H9 (cell line): ENCODE data around the gene ZNF385B. TPM values are rescaled to one million over a fixed set of nuclear protein-coding genes. Genes with fewer than 3 reads are reported as not detected.

Experiments
- DNase-seq: peaks from one replicate; pipeline ENCODE4 v3.0.0-alpha.2; 2017
- H2AFZ ChIP-seq: one replicate; pipeline ENCODE4 v1.6.1; 2013; ENCODE audit warnings: mild to moderate bottlenecking, low read length, control low read depth, moderate library complexity
- H2AK5ac ChIP-seq: 2 replicates; pipeline ENCODE4 v1.6.1; 2013; ENCODE audit warnings: low read length, control low read depth, mixed read lengths; ENCODE audit not compliant: insufficient read length
- H2BK120ac ChIP-seq: one replicate; pipeline ENCODE4 v1.6.1; 2013; ENCODE audit warnings: low read depth, mild to moderate bottlenecking, low read length, control low read depth, inconsistent platforms; ENCODE audit not compliant: poor library complexity, severe bottlenecking
- H2BK12ac ChIP-seq: 2 replicates; pipeline ENCODE4 v1.6.1; 2013; ENCODE audit warnings: low read length, control low read depth, mixed read lengths, low read depth; ENCODE audit not compliant: insufficient read length
- H2BK15ac ChIP-seq: 2 replicates; pipeline ENCODE4 v1.6.1; 2013; ENCODE audit warnings: low read depth, low read length, control low read depth
- H2BK20ac ChIP-seq: one replicate; pipeline ENCODE4 v1.6.1; 2013; ENCODE audit warnings: low read depth, mild to moderate bottlenecking, low read length, control low read depth, inconsistent platforms; ENCODE audit not compliant: poor library complexity, severe bottlenecking
- H2BK5ac ChIP-seq: 2 replicates; pipeline ENCODE4 v1.6.1; 2013; ENCODE audit warnings: low read length, control low read depth, mixed read lengths; ENCODE audit not compliant: insufficient read length
- H3K14ac ChIP-seq: 2 replicates; pipeline ENCODE4 v1.6.1; 2013; ENCODE audit warnings: low read length, control low read depth; ENCODE audit not compliant: insufficient read depth
- H3K18ac ChIP-seq: 2 replicates; pipeline ENCODE4 v1.6.1; 2013; ENCODE audit warnings: low read depth, mild to moderate bottlenecking, mixed read lengths, low read length, control low read depth; ENCODE audit not compliant: insufficient read length
- H3K23ac ChIP-seq: 2 replicates; pipeline ENCODE4 v1.6.1; 2013; ENCODE audit warnings: low read length, control low read depth, mixed read lengths, low read depth; ENCODE audit not compliant: insufficient read length
- H3K23me2 ChIP-seq: 2 replicates; pipeline ENCODE4 v1.6.1; 2013; ENCODE audit warnings: low read depth, mild to moderate bottlenecking, mixed read lengths, low read length, control low read depth; ENCODE audit not compliant: insufficient read length, poor library complexity, severe bottlenecking
- H3K27ac ChIP-seq: 2 replicates; pipeline ENCODE4 v1.5.1; 2013; ENCODE audit warnings: low read length, control low read depth, mixed read lengths, low read depth; ENCODE audit not compliant: insufficient read length
- H3K27me3 ChIP-seq: 2 replicates; pipeline ENCODE4 v1.6.1; 2013; ENCODE audit warnings: low read length, control low read depth, inconsistent platforms; ENCODE audit not compliant: insufficient read depth
- H3K4ac ChIP-seq: 2 replicates; pipeline ENCODE4 v1.6.1; 2013; ENCODE audit warnings: low read depth, mild to moderate bottlenecking, control low read depth, inconsistent platforms, low read length, moderate library complexity
- H3K4me1 ChIP-seq: 2 replicates; pipeline ENCODE4 v1.6.1; 2013; ENCODE audit warnings: low read length, control low read depth, inconsistent platforms; ENCODE audit not compliant: insufficient read depth
- H3K4me2 ChIP-seq: 2 replicates; pipeline ENCODE4 v1.6.1; 2013; ENCODE audit warnings: low read length, control low read depth, mixed read lengths; ENCODE audit not compliant: insufficient read length, insufficient read depth
- H3K56ac ChIP-seq: 2 replicates; pipeline ENCODE4 v1.6.1; 2013; ENCODE audit warnings: low read depth, mild to moderate bottlenecking, mixed read lengths, low read length, control low read depth; ENCODE audit not compliant: insufficient read length
- H3K79me1 ChIP-seq: 2 replicates; pipeline ENCODE4 v1.6.1; 2013; ENCODE audit warnings: low read depth, mild to moderate bottlenecking, moderate library complexity, low read length, control low read depth, inconsistent platforms; ENCODE audit not compliant: insufficient read depth, poor library complexity, severe bottlenecking
- H3K79me2 ChIP-seq: 2 replicates; pipeline ENCODE4 v1.6.1; 2013; ENCODE audit warnings: low read length, control low read depth, inconsistent platforms; ENCODE audit not compliant: insufficient read depth
- H3K9ac ChIP-seq: 2 replicates; pipeline ENCODE4 v1.6.1; 2013; ENCODE audit warnings: low read length, control low read depth, mixed read lengths; ENCODE audit not compliant: insufficient read length; ENCODE audit errors: extremely low read depth
- H3K9me3 ChIP-seq: one replicate; pipeline ENCODE4 v1.6.1; 2013; ENCODE audit warnings: low read depth, low read length, inconsistent platforms; ENCODE audit not compliant: control insufficient read depth
- H3T11ph ChIP-seq: one replicate; pipeline ENCODE4 v1.6.1; 2013; ENCODE audit warnings: mild to moderate bottlenecking, low read length, control low read depth, inconsistent platforms
- H4K20me1 ChIP-seq: one replicate; pipeline ENCODE4 v1.6.1; 2013; ENCODE audit not compliant: control insufficient read depth, insufficient read length, insufficient read depth
- H4K5ac ChIP-seq: 2 replicates; pipeline ENCODE4 v1.6.1; 2013; ENCODE audit warnings: low read depth, mild to moderate bottlenecking, mixed read lengths, low read length, control low read depth; ENCODE audit not compliant: insufficient read length
- H4K8ac ChIP-seq: replicated peaks from 2 replicates; pipeline ENCODE4 v1.6.1; 2013; ENCODE audit warnings: low read length, control low read depth, mixed read lengths, low read depth; ENCODE audit not compliant: insufficient read length
- H4K91ac ChIP-seq: 2 replicates; pipeline ENCODE4 v1.6.1; 2013; ENCODE audit warnings: low read depth, mild to moderate bottlenecking, moderate library complexity, mixed read lengths, low read length, control low read depth; ENCODE audit not compliant: insufficient read length
- H3K27ac Mint-ChIP-seq, 3 experiments: 2 replicates in 2 of 3; 3 replicates in 1 of 3; pipeline ENCODE4 v1.8.0; 2020 to 2021; ENCODE audit warnings: mixed read lengths in 3 of 3, mild to moderate bottlenecking in 1 of 3, moderate library complexity in 1 of 3
- H3K27me3 Mint-ChIP-seq: 2 replicates; pipeline ENCODE4 v1.8.0; 2021; ENCODE audit warnings: low read depth, mild to moderate bottlenecking, moderate library complexity, mixed read lengths
- H3K36me3 Mint-ChIP-seq, 3 experiments: 2 replicates in 2 of 3; 3 replicates in 1 of 3; pipeline ENCODE4 v1.8.0; 2020 to 2021; ENCODE audit warnings: low read depth in 3 of 3, mixed read lengths in 3 of 3; ENCODE audit not compliant: insufficient read depth in 1 of 3
- H3K4me1 Mint-ChIP-seq, 2 experiments: 2 replicates each; pipeline ENCODE4 v1.8.0; 2020; ENCODE audit warnings: mixed read lengths in 2 of 2
- H3K4me3 Mint-ChIP-seq, 2 experiments: 2 replicates in 1 of 2; 3 replicates in 1 of 2; pipeline ENCODE4 v1.8.0; 2020 to 2021; ENCODE audit warnings: mild to moderate bottlenecking in 2 of 2, mixed read lengths in 2 of 2, moderate library complexity in 1 of 2
- H3K9me3 Mint-ChIP-seq, 2 experiments: 2 replicates in 1 of 2; 3 replicates in 1 of 2; pipeline ENCODE4 v1.8.0; 2020; ENCODE audit warnings: mild to moderate bottlenecking in 2 of 2, mixed read lengths in 2 of 2, moderate library complexity in 1 of 2
- CTCF ChIP-seq: fragments of 200-600 bp; sonication (generic); conservative IDR thresholded peaks from 3 replicates; pipeline ENCODE4 v1.8.0; 2021; ENCODE audit warnings: antibody characterized with exemption, mild to moderate bottlenecking
- WGBS: extraction: QIAGEN DNeasy Blood & Tissue Kit; methylation state at CpG from one replicate; pipeline ENCODE4 v1.1.7; 2013; ENCODE audit warnings: missing lambda C conversion rate, low lambda C conversion rate, mixed read lengths; ENCODE audit not compliant: insufficient read length; ENCODE audit errors: extremely low coverage; 5-methylcytosine and 5-hydroxymethylcytosine counted together
- total RNA-seq: library from RNA; stranded (reverse); gene quantifications from 2 replicates; pipeline ENCODE4 v1.2.1, GENCODE V29; 2021

ZNF385B gene
- total RNA-seq, 1 experiment from 2014 or later: 2.1 TPM

GRCh38 chr2:179818546-179818945, 42.9 kb downstream of the ZNF385B start:
- no peaks in the 10 kb centered on the region for H3K27me3 ChIP-seq
- Mint-ChIP-seq H3K9me3 (no peaks in the 10 kb centered on the region), H3K27me3 (no peaks in the 10 kb centered on the region), H3K36me3 (no peaks in the 10 kb centered on the region), H3K4me1 (peaks cover 0 to 2% of the 10 kb centered on the region in 2 experiments; a peak in 1 of 4 replicates), H3K4me3 (no peak overlapping the region), H3K27ac (0 out of 7 replicates have a peak overlapping the region, but pooled peaks of 1 of the 3 experiments have one; percentile 13)
- H2BK12ac ChIP-seq: no peak overlapping the region
- H3K79me2 ChIP-seq: no peaks in the 10 kb centered on the region; the same call in 1 of the 2 replicates
- H3K18ac ChIP-seq: no peak overlapping the region
- H2BK120ac ChIP-seq: no peak overlapping the region
- no peaks in the 10 kb centered on the region for H3K23me2 ChIP-seq
- no peak overlapping the region for H2BK15ac ChIP-seq
- no peak overlapping the region for H3K4ac ChIP-seq
- H3T11ph ChIP-seq: no peak overlapping the region
- no peaks in the 10 kb centered on the region for H3K4me1 ChIP-seq
- H2AK5ac ChIP-seq: no peak overlapping the region
- no peak overlapping the region for H2AFZ ChIP-seq
- H3K4me2 ChIP-seq: no peak overlapping the region
- no peak overlapping the region for H4K91ac ChIP-seq
- no peak for DNase-seq
- H3K79me1 ChIP-seq: no peaks in the 10 kb centered on the region
- no peak overlapping the region for H2BK5ac ChIP-seq
- H3K14ac ChIP-seq: no peak overlapping the region
- H4K8ac ChIP-seq: no peak overlapping the region
- H3K23ac ChIP-seq: no peak overlapping the region
- no peak overlapping the region for H3K56ac ChIP-seq
- WGBS: no CpG with 5 or more reads among the region's 8 CpGs
- H4K5ac ChIP-seq: no peak overlapping the region
- no peaks in the 10 kb centered on the region for H3K9me3 ChIP-seq
- TF ChIP-seq CTCF: no peak
- H3K9ac ChIP-seq: no peak overlapping the region
- no peak overlapping the region for H2BK20ac ChIP-seq
- no peaks in the 10 kb centered on the region for H4K20me1 ChIP-seq
- H3K27ac ChIP-seq: no peak overlapping the region
